GM13976 (cell line): ENCODE data around the gene MAN2B2.
"Not testable (repeated sequence)": the region's sequence is repeated elsewhere in the genome, so short reads cannot be mapped to it uniquely, and the experiment has no call there.

ENCODE experiments used
- DNase-seq: peaks from one replicate; pipeline ENCODE4 v3.0.0; 2012; ENCODE audit warnings: low spot score
- CTCF ChIP-seq: IDR thresholded peaks from 2 replicates; pipeline ENCODE4 v1.5.1; 2012; ENCODE audit warnings: borderline replicate concordance, mild to moderate bottlenecking; ENCODE audit not compliant: insufficient read depth; ENCODE audit errors: extremely low read depth, missing control alignments, control extremely low read depth
- in situ Hi-C: fragments of 300-500 bp; cut with MboI; formaldehyde crosslinking; loops from one replicate; pipeline ENCODE4 v1.12.0; 2022; ENCODE audit warnings: low sequenced_read_pairs, mixed read lengths, inconsistent platforms; ENCODE audit not compliant: unreplicated experiment

The MAN2B2 gene

GRCh38 chr4:6662591-6662990 is 87.6 kb downstream of the MAN2B2 start:
- no peak for TF ChIP-seq CTCF
- in situ Hi-C loops, result no loop called here
- DNase-seq, result no peak

- DNase-seq, result no peak
- no peak for TF ChIP-seq CTCF
- in situ Hi-C loops, result no loop called here
Observed at GRCh38 chr4:6663596-6664393, 88.8 kb downstream of the MAN2B2 start.

GRCh38 chr4:6665320-6665654 is 90.3 kb downstream of the MAN2B2 start:
- in situ Hi-C loops, result no loop called here
- no peak for TF ChIP-seq CTCF
- no peak for DNase-seq

- TF ChIP-seq CTCF, result no peak
- in situ Hi-C loops, result no loop called here
- no peak for DNase-seq
Observed at GRCh38 chr4:6668391-6668790, 93.4 kb downstream of the MAN2B2 start.

- in situ Hi-C loops, result no loop called here
- no peak for DNase-seq
- no peak for TF ChIP-seq CTCF
Observed at GRCh38 chr4:6671648-6672047, 96.7 kb downstream of the MAN2B2 start.

GRCh38 chr4:6672131-6672530 is 97.1 kb downstream of the MAN2B2 start:
- no peak for DNase-seq
- TF ChIP-seq CTCF, result no peak
- in situ Hi-C loops, result no loop called here

- DNase-seq, in situ Hi-C loops: not testable (repeated sequence)
Observed at GRCh38 chr4:6672541-6673190, 97.7 kb downstream of the MAN2B2 start.
